Activated T-helper 1 cell treated with Interleukin-2 at 50 U/mL for 16 hours (primary cell): ENCODE data around the gene PGAP3.
"Not testable (repeated sequence)": the region's sequence is repeated elsewhere in the genome, so short reads cannot be mapped to it uniquely, and the experiment has no call there.

Experiments used
- DNase-seq: peaks from one replicate; pipeline ENCODE4 v3.0.0-alpha.2; 2020; ENCODE audit warnings: low read depth

PGAP3 gene

GRCh38 chr17:39715375-39716072 is 27.7 kb upstream of the PGAP3 start:
- DNase-seq = no peak

GRCh38 chr17:39714234-39714633 is 26.4 kb upstream of the PGAP3 start:
- no peak for DNase-seq

- no peak for DNase-seq
Measured at GRCh38 chr17:39711851-39712250, 24.0 kb upstream of the PGAP3 start.

- not testable (repeated sequence) for DNase-seq
Measured at GRCh38 chr17:39711071-39711470, 23.2 kb upstream of the PGAP3 start.

DNA sequence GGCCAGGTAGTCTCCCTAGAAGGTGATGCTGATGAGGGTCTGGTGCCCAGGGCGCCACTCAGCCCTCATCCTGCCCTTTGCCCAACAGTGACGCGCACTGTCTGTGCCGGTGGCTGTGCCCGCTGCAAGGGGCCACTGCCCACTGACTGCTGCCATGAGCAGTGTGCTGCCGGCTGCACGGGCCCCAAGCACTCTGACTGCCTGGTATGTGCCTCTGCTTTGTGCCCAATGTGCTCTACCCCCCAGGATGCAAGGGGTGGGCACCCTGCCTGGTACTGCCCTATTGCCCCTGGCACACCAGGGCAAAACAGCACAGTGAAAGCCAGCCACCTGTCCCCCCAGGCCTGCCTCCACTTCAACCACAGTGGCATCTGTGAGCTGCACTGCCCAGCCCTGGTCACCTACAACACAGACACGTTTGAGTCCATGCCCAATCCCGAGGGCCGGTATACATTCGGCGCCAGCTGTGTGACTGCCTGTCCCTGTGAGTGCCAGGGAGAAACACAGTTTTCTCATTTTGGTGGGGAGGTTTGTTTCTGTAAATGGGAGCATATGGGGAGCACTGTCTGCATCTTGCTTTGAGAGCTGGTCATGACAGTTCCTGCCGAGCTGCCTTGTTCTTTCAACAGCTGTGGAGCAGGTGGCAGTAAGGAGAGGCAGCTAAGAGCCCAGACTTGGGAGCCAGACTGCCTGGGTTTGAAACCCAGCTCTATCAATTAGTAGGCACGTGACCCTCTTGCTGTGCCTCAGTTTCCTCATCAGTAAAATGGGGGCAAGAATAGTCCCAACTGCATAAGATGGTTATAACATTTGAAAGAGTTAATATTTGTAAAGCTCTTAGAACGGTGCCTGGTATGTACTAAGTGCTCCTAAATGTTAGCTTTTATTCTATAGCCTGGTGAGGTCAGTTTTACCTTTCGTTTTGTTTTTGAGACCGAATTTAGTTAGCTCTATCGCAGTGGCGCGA is 22.4 kb upstream of the PGAP3 start:
- DNase-seq = no peak

DNA sequence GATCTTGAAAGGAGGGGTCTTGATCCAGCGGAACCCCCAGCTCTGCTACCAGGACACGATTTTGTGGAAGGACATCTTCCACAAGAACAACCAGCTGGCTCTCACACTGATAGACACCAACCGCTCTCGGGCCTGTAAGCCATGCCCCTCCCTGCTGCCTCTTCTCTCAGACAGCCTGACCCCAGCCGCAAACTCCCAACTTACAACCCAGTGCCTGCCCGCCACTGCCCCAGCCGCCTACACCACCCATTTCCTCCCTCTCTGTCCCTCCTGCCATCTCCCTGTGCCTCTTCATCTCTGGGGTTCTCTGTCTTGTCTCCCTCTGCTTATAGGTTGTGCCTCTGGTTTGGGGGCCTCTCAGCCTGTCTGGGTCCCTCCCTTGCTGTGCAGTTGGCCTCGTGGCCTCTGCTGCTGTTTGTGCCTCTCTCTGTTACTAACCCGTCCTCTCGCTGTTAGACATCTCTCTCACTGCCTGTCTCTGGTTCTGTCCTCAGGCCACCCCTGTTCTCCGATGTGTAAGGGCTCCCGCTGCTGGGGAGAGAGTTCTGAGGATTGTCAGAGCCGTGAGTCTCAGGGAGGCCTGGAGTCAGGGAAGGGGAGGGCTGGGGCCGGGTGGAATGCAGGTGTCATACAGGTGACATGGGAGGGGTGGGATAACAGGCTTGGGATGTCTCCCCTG is 21.6 kb upstream of the PGAP3 start:
- DNase-seq = no peak

- no peak for DNase-seq
Measured at GRCh38 chr17:39706921-39707337, 19.1 kb upstream of the PGAP3 start.

DNA sequence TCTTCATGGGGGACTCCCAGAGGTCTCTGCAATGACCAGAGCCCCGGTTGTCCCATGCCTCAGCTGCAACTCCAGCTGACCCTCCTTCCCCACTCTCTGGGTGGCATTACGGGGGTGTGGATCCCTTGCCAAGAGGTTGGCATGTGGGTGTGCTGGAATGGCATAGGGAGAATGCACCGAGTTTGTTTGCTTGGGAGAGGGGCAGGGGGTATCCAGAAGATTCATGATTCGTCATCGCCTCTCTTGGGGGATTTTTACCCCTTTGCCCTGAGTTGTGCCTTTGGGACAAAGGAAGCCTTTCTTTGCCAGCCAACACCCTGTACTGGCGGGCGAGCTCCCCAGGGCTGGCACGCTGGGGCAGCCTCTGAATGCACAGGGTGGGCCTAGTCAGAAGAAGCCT is 18.5 kb upstream of the PGAP3 start:
- DNase-seq = no peak

DNA sequence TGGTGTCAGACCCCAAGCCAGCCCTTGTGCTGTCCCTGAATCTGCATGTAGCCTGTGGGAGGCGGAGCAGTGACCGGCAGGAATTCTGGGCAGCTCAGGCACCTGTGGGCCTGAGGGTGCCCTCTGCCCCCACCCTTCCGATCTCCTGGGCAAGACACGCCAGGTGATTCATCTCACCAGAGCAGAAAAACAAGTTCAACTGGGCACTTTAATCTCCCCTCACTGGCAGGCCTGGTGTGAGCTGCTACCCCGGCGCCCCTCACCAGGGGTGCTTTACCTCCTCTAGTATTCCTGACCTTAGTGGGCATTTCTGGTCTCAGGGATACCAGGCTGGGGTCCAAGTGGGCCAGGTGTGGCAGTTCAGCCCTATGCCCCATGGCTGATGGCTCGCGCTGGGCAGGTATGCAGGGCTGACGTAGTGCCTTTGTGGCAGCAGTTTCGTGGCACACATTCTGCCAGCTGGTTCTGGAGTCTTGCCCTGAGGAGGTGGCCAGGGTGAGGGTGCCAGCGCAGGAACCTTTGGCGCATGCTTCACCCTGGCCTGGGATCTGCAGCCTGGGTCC is 18.0 kb upstream of the PGAP3 start:
- no peak for DNase-seq

- DNase-seq = no peak
Measured at GRCh38 chr17:39704821-39705551, 17.1 kb upstream of the PGAP3 start.

DNA sequence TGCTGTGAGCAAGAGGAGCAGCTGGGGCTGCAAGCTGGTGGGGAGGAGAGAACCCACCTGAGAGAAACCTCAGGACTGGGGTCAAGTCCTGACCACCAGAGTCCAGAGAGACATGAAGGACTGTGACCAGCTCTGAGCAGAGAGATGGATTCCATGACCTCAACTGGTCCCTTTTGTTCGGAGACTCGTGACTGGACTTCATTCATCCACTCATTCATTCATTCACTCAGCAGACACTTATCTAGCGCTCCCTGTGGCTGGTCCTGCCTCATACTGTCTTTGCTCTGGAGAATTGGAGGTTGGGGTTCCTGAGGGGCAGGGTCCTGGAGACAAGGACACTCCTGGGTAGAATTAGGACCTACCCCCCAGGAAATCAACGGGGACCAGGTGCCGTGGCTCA is 16.1 kb upstream of the PGAP3 start:
- DNase-seq = no peak

- DNase-seq = no peak
Measured at GRCh38 chr17:39702901-39703893, 15.3 kb upstream of the PGAP3 start.

DNA sequence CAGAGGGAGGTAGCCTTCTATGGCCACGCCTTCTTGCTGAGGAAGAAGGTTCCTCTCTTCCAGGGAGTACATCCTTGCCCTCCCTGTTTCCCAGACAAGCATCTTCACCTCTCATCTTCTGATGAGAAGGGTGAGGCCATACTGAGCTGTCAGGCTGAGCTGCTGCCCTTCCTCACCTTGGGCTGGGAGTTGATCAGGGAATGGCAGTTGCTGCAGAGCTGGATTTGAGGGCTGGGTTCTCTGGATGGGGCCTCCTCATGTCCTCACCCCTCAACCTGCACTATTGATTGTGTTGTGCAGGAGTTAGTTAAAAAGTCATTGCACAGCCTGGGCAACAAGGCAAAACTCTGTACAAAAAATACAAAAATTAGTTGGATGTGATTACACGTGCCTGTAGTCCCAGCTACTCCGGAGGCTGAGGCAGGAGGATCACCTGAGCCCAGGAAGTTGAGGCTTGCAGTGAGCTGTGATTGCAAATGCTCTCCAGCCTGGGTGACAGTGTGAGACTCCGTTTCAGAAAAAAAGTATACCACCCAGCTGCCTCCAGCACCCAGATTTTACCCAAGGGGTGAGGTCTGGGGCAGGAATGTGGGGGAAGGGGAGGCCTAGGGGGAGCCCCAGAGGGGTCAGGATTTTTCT is 14.0 kb upstream of the PGAP3 start:
- no peak for DNase-seq

DNA sequence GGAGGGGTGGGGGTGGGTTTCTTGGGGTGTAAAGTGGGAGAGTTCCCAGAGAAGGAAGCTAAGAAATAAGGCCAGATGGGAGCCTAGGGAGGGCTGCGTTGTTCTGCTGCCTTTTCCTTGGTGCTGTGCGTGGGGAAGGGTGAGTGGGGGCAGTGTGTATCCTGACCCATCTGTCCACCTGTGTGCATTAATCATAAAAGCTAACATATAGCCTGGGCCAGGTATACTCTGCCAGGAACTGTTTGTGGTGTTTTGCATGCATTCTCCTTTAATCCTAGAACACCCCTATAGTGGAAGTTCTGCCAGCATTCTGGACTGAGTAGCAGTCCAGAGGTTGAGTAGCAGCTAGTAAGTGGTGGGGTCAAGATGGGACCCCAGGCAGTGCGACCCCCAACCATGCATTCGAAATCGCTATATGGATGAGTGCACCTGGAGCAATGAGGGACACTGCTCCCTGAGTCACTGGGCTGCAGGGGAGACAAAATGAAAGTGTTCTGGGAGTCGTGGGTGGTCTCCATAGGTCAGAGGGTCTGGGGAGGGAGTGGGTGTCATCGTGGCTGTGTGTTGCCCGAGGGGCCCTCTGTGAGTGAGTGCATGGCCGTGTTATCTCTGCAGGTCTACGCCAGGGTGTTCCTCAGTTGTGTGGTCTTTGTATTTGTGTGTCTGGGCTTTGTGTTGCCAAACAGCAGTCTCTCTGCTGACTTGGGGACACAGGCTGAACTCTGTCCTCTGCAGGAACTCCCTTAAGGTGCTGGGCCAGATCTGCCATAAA is 13.3 kb upstream of the PGAP3 start:
- DNase-seq = no peak

GRCh38 chr17:39700148-39700987 is 12.5 kb upstream of the PGAP3 start:
- no peak for DNase-seq

DNA sequence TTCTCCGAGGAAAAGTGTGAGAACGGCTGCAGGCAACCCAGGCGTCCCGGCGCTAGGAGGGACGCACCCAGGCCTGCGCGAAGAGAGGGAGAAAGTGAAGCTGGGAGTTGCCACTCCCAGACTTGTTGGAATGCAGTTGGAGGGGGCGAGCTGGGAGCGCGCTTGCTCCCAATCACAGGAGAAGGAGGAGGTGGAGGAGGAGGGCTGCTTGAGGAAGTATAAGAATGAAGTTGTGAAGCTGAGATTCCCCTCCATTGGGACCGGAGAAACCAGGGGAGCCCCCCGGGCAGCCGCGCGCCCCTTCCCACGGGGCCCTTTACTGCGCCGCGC is 11.9 kb upstream of the PGAP3 start, which contains the start of gene ERBB2:
Gene ERBB2 (plus strand): TSS at position 247 of the 330 bp plus-strand sequence. CDS start 175 bp downstream, outside the sequence.
- DNase-seq = no peak

DNA sequence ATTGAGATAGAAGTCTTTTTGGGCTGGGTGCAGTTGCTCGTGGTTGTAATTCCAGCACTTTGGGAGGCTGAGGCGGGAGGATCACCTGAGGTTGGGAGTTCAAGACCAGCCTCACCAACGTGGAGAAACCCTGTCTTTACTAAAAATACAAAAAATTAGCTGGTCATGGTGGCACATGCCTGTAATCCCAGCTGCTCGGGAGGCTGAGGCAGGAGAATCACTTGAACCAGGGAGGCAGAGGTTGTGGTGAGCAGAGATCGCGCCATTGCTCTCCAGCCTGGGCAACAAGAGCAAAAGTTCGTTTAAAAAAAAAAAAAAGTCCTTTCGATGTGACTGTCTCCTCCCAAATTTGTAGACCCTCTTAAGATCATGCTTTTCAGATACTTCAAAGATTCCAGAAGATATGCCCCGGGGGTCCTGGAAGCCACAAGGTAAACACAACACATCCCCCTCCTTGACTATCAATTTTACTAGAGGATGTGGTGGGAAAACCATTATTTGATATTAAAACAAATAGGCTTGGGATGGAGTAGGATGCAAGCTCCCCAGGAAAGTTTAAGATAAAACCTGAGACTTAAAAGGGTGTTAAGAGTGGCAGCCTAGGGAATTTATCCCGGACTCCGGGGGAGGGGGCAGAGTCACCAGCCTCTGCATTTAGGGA is 11.4 kb upstream of the PGAP3 start:
- DNase-seq = not testable (repeated sequence)

GRCh38 chr17:39697961-39698360 is 10.1 kb upstream of the PGAP3 start:
- no peak for DNase-seq
